Lower leg skin (tissue), 3 donors: ENCODE measurements around the gene TKT.

Source experiments
- POLR2A ChIP-seq, 2 donors: fragments of 450-650 bp; IDR thresholded peaks; one replicate each; pipeline ENCODE4 v1.6.1; 2016 to 2017; ENCODE audit warnings: antibody characterized with exemption in 2 of 2, mild to moderate bottlenecking in 1 of 2, moderate library complexity in 1 of 2
- TF ChIP-seq, protein P1 (sequence below), 3 donors: fragments of 450-650 bp; IDR thresholded peaks; one replicate each; pipeline ENCODE4 v1.5.1; 2016; ENCODE audit warnings: antibody characterized with exemption in 3 of 3, mild to moderate bottlenecking in 3 of 3, moderate library complexity in 2 of 3

DNA sequence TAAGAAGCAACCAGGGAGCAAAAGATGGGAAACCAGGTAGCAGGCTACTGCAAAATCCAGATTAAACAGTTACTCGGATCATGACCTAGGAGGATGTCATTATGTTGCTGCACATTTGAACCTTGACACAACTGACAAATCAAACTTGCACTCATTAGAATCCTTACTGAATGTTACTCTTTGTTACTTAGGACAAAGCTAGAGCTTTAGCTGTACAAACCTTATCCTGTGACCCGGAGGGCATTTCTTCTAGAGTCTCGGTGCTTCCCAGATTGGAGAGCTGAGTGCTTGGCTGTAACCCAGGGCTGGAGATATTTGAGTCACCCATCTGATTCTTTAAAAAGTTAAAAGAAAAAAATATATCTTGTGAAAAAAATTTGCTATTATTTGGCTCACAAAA is 48.1 kb upstream of the TKT start:
- TF ChIP-seq, protein P1, sequence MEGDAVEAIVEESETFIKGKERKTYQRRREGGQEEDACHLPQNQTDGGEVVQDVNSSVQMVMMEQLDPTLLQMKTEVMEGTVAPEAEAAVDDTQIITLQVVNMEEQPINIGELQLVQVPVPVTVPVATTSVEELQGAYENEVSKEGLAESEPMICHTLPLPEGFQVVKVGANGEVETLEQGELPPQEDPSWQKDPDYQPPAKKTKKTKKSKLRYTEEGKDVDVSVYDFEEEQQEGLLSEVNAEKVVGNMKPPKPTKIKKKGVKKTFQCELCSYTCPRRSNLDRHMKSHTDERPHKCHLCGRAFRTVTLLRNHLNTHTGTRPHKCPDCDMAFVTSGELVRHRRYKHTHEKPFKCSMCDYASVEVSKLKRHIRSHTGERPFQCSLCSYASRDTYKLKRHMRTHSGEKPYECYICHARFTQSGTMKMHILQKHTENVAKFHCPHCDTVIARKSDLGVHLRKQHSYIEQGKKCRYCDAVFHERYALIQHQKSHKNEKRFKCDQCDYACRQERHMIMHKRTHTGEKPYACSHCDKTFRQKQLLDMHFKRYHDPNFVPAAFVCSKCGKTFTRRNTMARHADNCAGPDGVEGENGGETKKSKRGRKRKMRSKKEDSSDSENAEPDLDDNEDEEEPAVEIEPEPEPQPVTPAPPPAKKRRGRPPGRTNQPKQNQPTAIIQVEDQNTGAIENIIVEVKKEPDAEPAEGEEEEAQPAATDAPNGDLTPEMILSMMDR (IDR thresholded peaks at IDR 0.05) = no peak
- TF ChIP-seq POLR2A (IDR thresholded peaks at IDR 0.05) = no peak
